HG02588 (cell line): Measurements from ENCODE around the gene GSTCD.
A peak's percentile ranks its signal among the peaks of the same experiment; 100 is the strongest.
"Not testable (repeated sequence)": the region's sequence is repeated elsewhere in the genome, so short reads cannot be mapped to it uniquely, and the experiment has no call there.

Source experiments
- ATAC-seq: cut with Tn5 transposase; IDR thresholded peaks from one replicate; pipeline ENCODE4 v1.9.1; 2021; ENCODE audit warnings: mild to moderate bottlenecking, moderate library complexity; ENCODE audit not compliant: unreplicated experiment

Gene GSTCD

GRCh38 chr4:105714071-105714521, 5.5 kb downstream of the GSTCD start:
- peak; percentile 65 for ATAC-seq

- ATAC-seq, result no peak
These were observed 6.3 kb downstream of the GSTCD start for GRCh38 chr4:105714932-105715331.

GRCh38 chr4:105715692-105716278, 7.2 kb downstream of the GSTCD start:
- no peak for ATAC-seq

- ATAC-seq, result no peak
These were observed 10.6 kb downstream of the GSTCD start for GRCh38 chr4:105719204-105719603.

GRCh38 chr4:105725623-105726022, 17.0 kb downstream of the GSTCD start:
- ATAC-seq, result no peak

- not testable (repeated sequence) for ATAC-seq
These were observed 21.3 kb downstream of the GSTCD start for GRCh38 chr4:105729895-105730294.

- ATAC-seq, result not testable (repeated sequence)
These were observed 26.6 kb downstream of the GSTCD start for GRCh38 chr4:105735217-105735616.

- no peak for ATAC-seq
These were observed 33.0 kb downstream of the GSTCD start for GRCh38 chr4:105741548-105741947.

GRCh38 chr4:105748222-105748621, 39.6 kb downstream of the GSTCD start:
- ATAC-seq, result no peak

GRCh38 chr4:105751718-105752299, 43.2 kb downstream of the GSTCD start:
- no peak for ATAC-seq

GRCh38 chr4:105753361-105753760, 44.8 kb downstream of the GSTCD start:
- no peak for ATAC-seq

GRCh38 chr4:105755375-105755774, 46.8 kb downstream of the GSTCD start:
- ATAC-seq, result no peak

- no peak for ATAC-seq
These were observed 50.4 kb downstream of the GSTCD start for GRCh38 chr4:105758958-105759357.

GRCh38 chr4:105765690-105766407, 57.3 kb downstream of the GSTCD start:
- no peak for ATAC-seq

GRCh38 chr4:105767579-105767978, 59.0 kb downstream of the GSTCD start:
- ATAC-seq, result no peak

- not testable (repeated sequence) for ATAC-seq
These were observed 61.9 kb downstream of the GSTCD start for GRCh38 chr4:105770524-105770923.

GRCh38 chr4:105772065-105772464, 63.5 kb downstream of the GSTCD start:
- ATAC-seq, result not testable (repeated sequence)

- not testable (repeated sequence) for ATAC-seq
These were observed 67.3 kb downstream of the GSTCD start for GRCh38 chr4:105775760-105776415.

GRCh38 chr4:105780176-105780575, 71.6 kb downstream of the GSTCD start:
- ATAC-seq, result no peak

GRCh38 chr4:105784761-105785160, 76.2 kb downstream of the GSTCD start:
- no peak for ATAC-seq

- no peak for ATAC-seq
These were observed 77.2 kb downstream of the GSTCD start for GRCh38 chr4:105785792-105786191.

- ATAC-seq, result no peak
These were observed 78.2 kb downstream of the GSTCD start for GRCh38 chr4:105786748-105787147.
